Endothelial cell of umbilical vein (primary cell): Measurements from ENCODE around the gene KCTD10.

Experiments
- EZH2 ChIP-seq: IDR thresholded peaks from 2 replicates; pipeline ENCODE4 v1.6.1; 2012; ENCODE audit warnings: borderline replicate concordance, low read depth, mild to moderate bottlenecking, moderate library complexity, low read length, inconsistent platforms; ENCODE audit not compliant: severe bottlenecking
- GATA2 ChIP-seq: IDR thresholded peaks from 2 replicates; pipeline ENCODE4 v1.7.0; 2011; ENCODE audit warnings: low read depth, mild to moderate bottlenecking, moderate library complexity, mixed read lengths, low read length; ENCODE audit not compliant: insufficient read length, insufficient read depth
- JUN ChIP-seq: IDR thresholded peaks from 2 replicates; pipeline ENCODE4 v1.6.1; 2011; ENCODE audit warnings: borderline replicate concordance, low read depth; ENCODE audit not compliant: insufficient read length, insufficient read depth
- MAX ChIP-seq: IDR thresholded peaks from 2 replicates; pipeline ENCODE4 v1.6.1; 2011; ENCODE audit not compliant: insufficient read depth, insufficient read length
- MYC ChIP-seq: IDR thresholded peaks from one replicate; pipeline ENCODE4 v1.6.1; 2011; ENCODE audit warnings: mild to moderate bottlenecking, low read depth, low read length
- POLR2A ChIP-seq: IDR thresholded peaks from 2 replicates; pipeline ENCODE4 v1.6.1; 2012; ENCODE audit warnings: low read depth, mild to moderate bottlenecking, control low read depth, low read length
- POLR2AphosphoS5 ChIP-seq: IDR thresholded peaks from 2 replicates; pipeline ENCODE4 v1.6.1; 2012; ENCODE audit warnings: low read depth, mild to moderate bottlenecking, control low read depth, low read length, moderate library complexity; ENCODE audit not compliant: insufficient read depth
- TF ChIP-seq, protein P1 (sequence below), 2 donors: IDR thresholded peaks; 1 replicate in 1 of 2; 2 replicates in 1 of 2; pipeline ENCODE4 v1.5.1; 2011; ENCODE audit warnings: low read length in 2 of 2, mild to moderate bottlenecking in 2 of 2, moderate library complexity in 2 of 2, control low read depth in 1 of 2, inconsistent platforms in 1 of 2, low read depth in 1 of 2; ENCODE audit not compliant: insufficient read depth in 1 of 2; ENCODE audit errors: extremely low read depth in 1 of 2

DNA sequence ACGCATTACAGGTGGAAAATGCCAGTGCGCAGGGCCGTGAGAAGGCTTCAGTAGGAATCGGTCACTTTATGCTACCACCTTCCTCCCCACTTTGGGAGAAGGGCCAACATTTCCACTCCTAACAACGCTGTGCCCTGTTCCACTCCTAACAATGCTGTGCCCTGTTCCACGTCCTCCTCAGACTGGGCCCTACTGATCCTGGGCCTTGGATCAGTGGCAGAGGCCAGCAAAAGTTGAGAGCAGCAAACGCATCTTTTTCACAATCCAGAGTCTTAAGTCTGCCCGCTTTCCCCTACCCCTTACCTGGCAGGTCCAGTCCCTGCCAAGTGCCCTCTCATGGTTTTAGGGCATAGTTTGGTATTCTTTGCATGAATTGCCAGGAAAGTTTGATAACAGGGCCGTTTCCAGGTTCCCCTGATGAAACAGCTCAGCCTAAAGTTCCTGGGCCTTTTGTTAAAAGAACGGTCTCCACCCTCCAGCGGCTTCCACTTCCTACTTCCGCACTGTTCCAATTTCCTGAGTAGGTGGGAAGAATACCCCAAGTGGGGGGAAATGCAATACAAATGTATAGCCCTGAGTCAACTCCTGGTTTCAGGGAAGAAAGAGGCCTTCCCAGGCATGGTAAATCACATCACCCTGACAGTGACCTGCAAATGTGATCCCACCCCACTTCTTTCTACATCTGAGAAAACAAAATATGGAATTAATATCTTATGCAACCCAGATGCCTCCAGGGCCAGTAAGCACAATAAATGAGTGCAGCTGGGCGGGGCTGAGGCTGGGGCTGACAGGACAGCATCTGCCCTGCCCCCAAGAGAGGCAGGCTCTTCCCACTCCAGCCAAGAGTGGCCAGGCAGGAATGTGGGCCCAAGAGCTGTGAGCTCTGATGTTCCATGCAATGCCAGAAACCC, 15.0 kb downstream of the KCTD10 start:
- TF ChIP-seq, protein P1, sequence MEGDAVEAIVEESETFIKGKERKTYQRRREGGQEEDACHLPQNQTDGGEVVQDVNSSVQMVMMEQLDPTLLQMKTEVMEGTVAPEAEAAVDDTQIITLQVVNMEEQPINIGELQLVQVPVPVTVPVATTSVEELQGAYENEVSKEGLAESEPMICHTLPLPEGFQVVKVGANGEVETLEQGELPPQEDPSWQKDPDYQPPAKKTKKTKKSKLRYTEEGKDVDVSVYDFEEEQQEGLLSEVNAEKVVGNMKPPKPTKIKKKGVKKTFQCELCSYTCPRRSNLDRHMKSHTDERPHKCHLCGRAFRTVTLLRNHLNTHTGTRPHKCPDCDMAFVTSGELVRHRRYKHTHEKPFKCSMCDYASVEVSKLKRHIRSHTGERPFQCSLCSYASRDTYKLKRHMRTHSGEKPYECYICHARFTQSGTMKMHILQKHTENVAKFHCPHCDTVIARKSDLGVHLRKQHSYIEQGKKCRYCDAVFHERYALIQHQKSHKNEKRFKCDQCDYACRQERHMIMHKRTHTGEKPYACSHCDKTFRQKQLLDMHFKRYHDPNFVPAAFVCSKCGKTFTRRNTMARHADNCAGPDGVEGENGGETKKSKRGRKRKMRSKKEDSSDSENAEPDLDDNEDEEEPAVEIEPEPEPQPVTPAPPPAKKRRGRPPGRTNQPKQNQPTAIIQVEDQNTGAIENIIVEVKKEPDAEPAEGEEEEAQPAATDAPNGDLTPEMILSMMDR (IDR thresholded peaks at IDR 0.05; ENCODE audit: extremely low read depth in 1 of 2, insufficient read depth in 1 of 2, low read depth in 1 of 2, low read length in 2 of 2) = no peak
- no peak for TF ChIP-seq GATA2
- TF ChIP-seq EZH2 = no peak
- no peak for TF ChIP-seq POLR2A
- TF ChIP-seq MAX = no peak
- TF ChIP-seq POLR2AphosphoS5 = no peak
- TF ChIP-seq JUN = no peak
- TF ChIP-seq MYC = no peak
